GM18499 (cell line): Measurements from ENCODE around the gene TMCC1.
"Not testable (repeated sequence)": the region's sequence is repeated elsewhere in the genome, so short reads cannot be mapped to it uniquely, and the experiment has no call there.

Experiments
- ATAC-seq: cut with Tn5 transposase; IDR thresholded peaks from one replicate; pipeline ENCODE4 v1.9.1; 2021; ENCODE audit warnings: moderate number of reproducible peaks; ENCODE audit not compliant: insufficient read depth, unreplicated experiment

Gene TMCC1

GRCh38 chr3:129893581-129894070 is at the start of gene TMCC1:
TSS of gene TMCC1 (minus strand) at chr3:129893711.
- ATAC-seq, result peak; percentile 68

- no peak for ATAC-seq
These were observed 49.5 kb upstream of the TMCC1 start for GRCh38 chr3:129943020-129943419.

GRCh38 chr3:129942296-129942695 is 48.8 kb upstream of the TMCC1 start:
- no peak for ATAC-seq

GRCh38 chr3:129940086-129940485 is 46.6 kb upstream of the TMCC1 start:
- ATAC-seq, result no peak

- ATAC-seq, result no peak
These were observed 44.8 kb upstream of the TMCC1 start for GRCh38 chr3:129938140-129938930.

GRCh38 chr3:129937717-129938116 is 44.2 kb upstream of the TMCC1 start:
- no peak for ATAC-seq

GRCh38 chr3:129936757-129937156 is 43.2 kb upstream of the TMCC1 start:
- ATAC-seq, result no peak

- no peak for ATAC-seq
These were observed 41.0 kb upstream of the TMCC1 start for GRCh38 chr3:129934234-129935123.

- no peak for ATAC-seq
These were observed 40.0 kb upstream of the TMCC1 start for GRCh38 chr3:129933471-129933870.

GRCh38 chr3:129929383-129929782 is 35.9 kb upstream of the TMCC1 start:
- ATAC-seq, result no peak

- ATAC-seq, result no peak
These were observed 33.6 kb upstream of the TMCC1 start for GRCh38 chr3:129927072-129927471.

GRCh38 chr3:129919806-129920205 is 26.3 kb upstream of the TMCC1 start:
- ATAC-seq, result no peak

- no peak for ATAC-seq
These were observed 25.8 kb upstream of the TMCC1 start for GRCh38 chr3:129919357-129919756.

- no peak for ATAC-seq
These were observed 24.9 kb upstream of the TMCC1 start for GRCh38 chr3:129918461-129918860.

GRCh38 chr3:129917423-129918007 is 24.0 kb upstream of the TMCC1 start:
- ATAC-seq, result no peak

- no peak for ATAC-seq
These were observed 20.1 kb upstream of the TMCC1 start for GRCh38 chr3:129913618-129914017.

GRCh38 chr3:129911261-129911861 is 17.9 kb upstream of the TMCC1 start:
- ATAC-seq, result no peak

GRCh38 chr3:129909235-129909634 is 15.7 kb upstream of the TMCC1 start:
- not testable (repeated sequence) for ATAC-seq

- no peak for ATAC-seq
These were observed 14.9 kb upstream of the TMCC1 start for GRCh38 chr3:129908417-129908816.

GRCh38 chr3:129901272-129901671 is 7.8 kb upstream of the TMCC1 start:
- not testable (repeated sequence) for ATAC-seq
